Astrocyte (in vitro differentiated cells and primary cell): ENCODE measurements around the gene HOXA13. TPM values are rescaled to one million over a fixed set of nuclear protein-coding genes. Genes with fewer than 3 reads are reported as not detected.
A peak's percentile ranks its signal among the peaks of the same experiment; 100 is the strongest.

Source experiments
- DNase-seq: peaks from one replicate; pipeline ENCODE4 v3.0.0-alpha.2; 2010; ENCODE audit warnings: low read depth
- FAIRE-seq: peaks from 2 replicates; lab custom pipeline; 2011; peaks lifted over from hg19 to GRCh38; lab: Jason Lieb, UNC
- H2AFZ ChIP-seq: 2 replicates; pipeline ENCODE4 v1.6.0; 2012; ENCODE audit warnings: low read depth, low read length, inconsistent platforms
- H3K27ac ChIP-seq: 2 replicates; pipeline ENCODE4 v1.5.1; 2011; ENCODE audit warnings: low read depth, low read length, inconsistent platforms
- H3K27me3 ChIP-seq: 2 replicates; pipeline ENCODE4 v1.6.0; 2011; ENCODE audit warnings: low read length, inconsistent platforms; ENCODE audit not compliant: insufficient read depth
- H3K36me3 ChIP-seq: 2 replicates; pipeline ENCODE4 v1.5.1; 2011; ENCODE audit warnings: low read length, inconsistent platforms; ENCODE audit not compliant: insufficient read depth
- H3K4me1 ChIP-seq: 2 replicates; pipeline ENCODE4 v1.5.1; 2011; ENCODE audit warnings: low read length, inconsistent platforms; ENCODE audit not compliant: insufficient read depth
- H3K4me2 ChIP-seq: 2 replicates; pipeline ENCODE4 v1.6.0; 2012; ENCODE audit warnings: low read length, inconsistent platforms
- H3K4me3 ChIP-seq: 2 replicates; pipeline ENCODE4 v1.5.1; 2011; ENCODE audit warnings: low read depth, mild to moderate bottlenecking, low read length, inconsistent platforms; ENCODE audit not compliant: insufficient read depth
- H3K79me2 ChIP-seq: 2 replicates; pipeline ENCODE4 v1.6.0; 2012; ENCODE audit warnings: mild to moderate bottlenecking, low read length, inconsistent platforms; ENCODE audit not compliant: insufficient read depth
- H3K9ac ChIP-seq: 2 replicates; pipeline ENCODE4 v1.6.0; 2012; ENCODE audit warnings: mild to moderate bottlenecking, low read length, inconsistent platforms
- H3K9me3 ChIP-seq: 2 replicates; pipeline ENCODE4 v1.5.1; 2012; ENCODE audit warnings: low read depth, mild to moderate bottlenecking, low read length, inconsistent platforms; ENCODE audit not compliant: insufficient read depth
- H4K20me1 ChIP-seq: 2 replicates; pipeline ENCODE4 v1.6.0; 2012; ENCODE audit warnings: low read length, inconsistent platforms; ENCODE audit not compliant: insufficient read depth
- H3K27ac Mint-ChIP-seq: one replicate; pipeline ENCODE4 v1.8.0; 2021; ENCODE audit warnings: mild to moderate bottlenecking, mixed read lengths; ENCODE audit not compliant: unreplicated experiment
- H3K27me3 Mint-ChIP-seq: one replicate; pipeline ENCODE4 v1.8.0; 2021; ENCODE audit warnings: low read depth, mixed read lengths; ENCODE audit not compliant: unreplicated experiment
- H3K36me3 Mint-ChIP-seq: one replicate; pipeline ENCODE4 v1.8.0; 2021; ENCODE audit warnings: low read depth, mixed read lengths; ENCODE audit not compliant: unreplicated experiment
- H3K4me1 Mint-ChIP-seq: one replicate; pipeline ENCODE4 v1.8.0; 2021; ENCODE audit warnings: low read depth, mixed read lengths; ENCODE audit not compliant: unreplicated experiment
- H3K4me3 Mint-ChIP-seq: one replicate; pipeline ENCODE4 v1.8.0; 2021; ENCODE audit warnings: mild to moderate bottlenecking, moderate library complexity, mixed read lengths; ENCODE audit not compliant: unreplicated experiment
- H3K9me3 Mint-ChIP-seq: one replicate; pipeline ENCODE4 v1.8.0; 2021; ENCODE audit warnings: mild to moderate bottlenecking, mixed read lengths; ENCODE audit not compliant: unreplicated experiment
- CTCF ChIP-seq: IDR thresholded peaks from 2 replicates; pipeline ENCODE4 v1.5.1; 2011; ENCODE audit warnings: low read depth, mild to moderate bottlenecking, inconsistent platforms, low read length, moderate library complexity; ENCODE audit not compliant: insufficient read depth
- EZH2 ChIP-seq: IDR thresholded peaks from 2 replicates; pipeline ENCODE4 v1.6.1; 2012; ENCODE audit warnings: mild to moderate bottlenecking, low read length, inconsistent platforms; ENCODE audit not compliant: insufficient read depth
- total RNA-seq: library from RNA; stranded (reverse); gene quantifications from 2 replicates; pipeline ENCODE4 v1.2.1, GENCODE V29; 2021

Gene HOXA13
- total RNA-seq, 1 donor from 2014 or later: not detected

GRCh38 chr7:27211764-27212204 lies 11.9 kb upstream of the HOXA13 start:
- Mint-ChIP-seq H3K4me3 (no peak overlapping the region), H3K36me3 (peaks cover 3% of the 10 kb centered on the region), H3K9me3 (peaks cover 7% of the 10 kb centered on the region), H3K27ac (no peak overlapping the region), H3K27me3 (peaks cover 92% of the 10 kb centered on the region), H3K4me1 (no peaks in the 10 kb centered on the region)
- FAIRE-seq (no peak), DNase-seq (no peak)
- Histone ChIP-seq H2AFZ (no peak overlapping the region), H3K4me1 (peaks cover 5% of the 10 kb centered on the region), H3K27ac (no peak overlapping the region), H3K4me2 (no peak overlapping the region), H3K79me2 (no peaks in the 10 kb centered on the region), H3K9ac (no peak overlapping the region), H3K36me3 (no peaks in the 10 kb centered on the region), H3K9me3 (no peaks in the 10 kb centered on the region), H3K27me3 (peaks cover 100% of the 10 kb centered on the region), H4K20me1 (peaks cover 7% of the 10 kb centered on the region), H3K4me3 (no peak overlapping the region)
- TF ChIP-seq EZH2 (no peak), CTCF (no peak)

GRCh38 chr7:27211084-27211446 lies 11.2 kb upstream of the HOXA13 start:
- H3K79me2 ChIP-seq: no peaks in the 10 kb centered on the region
- H2AFZ ChIP-seq: no peak overlapping the region
- no peak overlapping the region for H3K4me3 ChIP-seq
- no peak overlapping the region for H3K9ac ChIP-seq
- TF ChIP-seq CTCF (no peak), EZH2 (no peak)
- peaks cover 100% of the 10 kb centered on the region for H3K27me3 ChIP-seq
- FAIRE-seq: no peak
- H3K4me3 Mint-ChIP-seq: no peak overlapping the region
- peak overlapping the region; percentile 82 for H3K4me2 ChIP-seq
- H3K27me3 Mint-ChIP-seq: peaks cover 92% of the 10 kb centered on the region
- DNase-seq: no peak
- H4K20me1 ChIP-seq: peaks cover 4% of the 10 kb centered on the region
- H3K27ac ChIP-seq: no peak overlapping the region
- no peaks in the 10 kb centered on the region for H3K9me3 ChIP-seq
- H3K36me3 Mint-ChIP-seq: peaks cover 3% of the 10 kb centered on the region
- no peaks in the 10 kb centered on the region for H3K36me3 ChIP-seq
- H3K4me1 Mint-ChIP-seq: no peaks in the 10 kb centered on the region
- peaks cover 7% of the 10 kb centered on the region for H3K9me3 Mint-ChIP-seq
- no peak overlapping the region for H3K27ac Mint-ChIP-seq
- peaks cover 5% of the 10 kb centered on the region for H3K4me1 ChIP-seq

GRCh38 chr7:27210441-27211083 lies 10.7 kb upstream of the HOXA13 start:
- no peak for FAIRE-seq

More at GRCh38 chr7:27210441-27211083, 10.7 kb upstream of the HOXA13 start:
- H3K79me2 ChIP-seq: no peaks in the 10 kb centered on the region
- H3K27ac ChIP-seq: no peak overlapping the region
- H3K9ac ChIP-seq: no peak overlapping the region
- peak overlapping the region; percentile 48 for H2AFZ ChIP-seq
- Mint-ChIP-seq H3K4me3 (peak overlapping the region; percentile 36), H3K27ac (peak overlapping the region; percentile 18), H3K36me3 (peaks cover 3% of the 10 kb centered on the region), H3K27me3 (peaks cover 92% of the 10 kb centered on the region), H3K4me1 (no peaks in the 10 kb centered on the region), H3K9me3 (peaks cover 4% of the 10 kb centered on the region)
- TF ChIP-seq CTCF (peak; percentile 52), EZH2 (peak; percentile 68)
- H4K20me1 ChIP-seq: peaks cover 4% of the 10 kb centered on the region
- H3K4me1 ChIP-seq: peaks cover 5% of the 10 kb centered on the region
- no peak for DNase-seq
- H3K36me3 ChIP-seq: no peaks in the 10 kb centered on the region
- H3K4me3 ChIP-seq: peak overlapping the region; percentile 8
- H3K27me3 ChIP-seq: peaks cover 100% of the 10 kb centered on the region
- peak overlapping the region; percentile 82 for H3K4me2 ChIP-seq
- H3K9me3 ChIP-seq: no peaks in the 10 kb centered on the region
